ENCODE results near the gene CLIC6. TPM values are rescaled to one million over a fixed set of nuclear protein-coding genes. Genes with fewer than 3 reads are reported as not detected.

The CLIC6 gene
- total RNA-seq, 1 donor from 2014 or later, result 30.3 TPM

DNA sequence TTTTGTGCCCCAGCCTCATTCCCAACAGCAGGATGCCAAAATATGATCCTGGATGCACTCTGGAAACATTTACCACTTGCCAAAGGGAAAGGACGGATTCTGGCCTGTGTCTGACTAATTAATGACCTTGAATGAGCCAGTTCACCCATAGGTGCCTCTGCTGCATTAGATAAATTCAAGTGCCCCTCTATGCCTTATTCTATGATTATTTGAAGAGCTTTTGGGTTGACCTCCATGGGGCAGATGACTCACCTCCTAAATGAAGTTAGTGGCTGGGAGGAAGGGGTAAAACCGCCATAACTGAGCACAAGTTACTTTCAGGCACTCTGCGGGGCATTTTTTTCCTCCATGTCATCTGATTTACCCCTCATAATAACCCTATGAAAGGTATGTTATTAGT is 98.1 kb downstream of the CLIC6 start:
- DNase-seq (ENCODE audit: low spot score), result no peak

Other genes with a start within 250 kb of the CLIC6 start
- not detected for gene SMIM34, start 245.0 kb upstream of the CLIC6 start, total RNA-seq
- 0.69 TPM for gene KCNE1, start 156.8 kb upstream of the CLIC6 start, total RNA-seq
- gene RCAN1, start 53.9 kb upstream of the CLIC6 start, total RNA-seq, result 30.9 TPM

Measured in mucosa of gallbladder (tissue), 1 donor.